AG20443 (cell line): Measurements from ENCODE around the gene C16orf92.
"Not testable (repeated sequence)": the region's sequence is repeated elsewhere in the genome, so short reads cannot be mapped to it uniquely, and the experiment has no call there.

Source experiments
- DNase-seq: peaks from one replicate; pipeline ENCODE4 v3.0.0; 2012; ENCODE audit warnings: low spot score, mixed read lengths

The C16orf92 gene

DNA sequence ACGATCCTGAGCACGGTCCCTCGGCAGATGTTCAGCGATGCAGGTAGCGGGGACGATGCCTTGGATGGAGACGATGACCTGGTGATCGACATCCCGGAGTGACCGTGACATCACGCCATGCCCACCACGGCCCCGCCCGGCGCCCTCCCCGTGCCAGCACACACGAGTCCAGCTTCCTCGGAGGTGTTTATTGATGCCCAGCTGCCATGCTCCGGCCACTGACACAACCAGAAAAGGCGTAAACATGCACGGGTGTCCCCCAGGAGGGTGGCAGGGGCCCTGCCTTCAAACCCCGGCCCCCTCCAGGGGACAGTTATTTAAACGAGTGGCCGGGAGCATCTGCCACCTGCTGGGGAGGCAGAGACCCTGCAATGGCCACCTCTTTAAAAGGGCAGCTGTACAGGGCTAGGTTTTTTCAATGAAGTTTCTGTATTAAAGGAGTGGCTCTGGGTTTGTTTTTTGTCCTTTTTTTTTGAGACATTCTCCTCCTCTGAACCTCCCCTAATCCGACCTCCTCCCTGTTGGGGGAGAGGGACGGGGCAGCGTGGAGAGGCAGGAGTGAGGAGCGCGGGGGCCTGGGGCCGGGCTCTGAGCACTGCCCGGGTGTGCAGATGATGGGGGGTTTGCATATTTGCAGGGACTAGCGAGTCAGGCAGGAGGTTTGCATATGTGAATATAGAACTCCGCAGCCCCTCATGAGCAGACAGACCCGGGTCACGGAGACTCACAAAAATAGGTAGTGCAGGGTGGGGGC lies 17.5 kb upstream of the C16orf92 start:
- DNase-seq: peak; percentile 84

DNA sequence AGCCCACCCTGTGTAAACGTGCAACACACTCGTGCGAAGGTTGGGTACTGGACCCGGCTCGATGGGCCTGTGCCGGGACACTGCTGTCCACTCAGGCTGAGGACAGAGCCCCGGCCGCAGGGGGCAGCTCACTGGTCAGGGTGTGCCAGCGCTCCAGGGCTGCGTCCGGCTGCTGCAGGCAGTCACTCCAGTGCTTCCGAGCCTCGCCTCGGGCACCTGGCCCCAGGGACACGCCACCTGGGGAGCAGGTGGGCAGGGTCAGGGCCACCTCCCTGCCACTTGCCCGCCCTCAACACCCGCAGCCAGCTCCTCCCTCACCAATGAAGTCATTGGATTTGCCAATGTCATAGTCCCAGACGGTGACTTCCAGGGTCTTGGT lies 16.9 kb upstream of the C16orf92 start:
- no peak for DNase-seq

DNA sequence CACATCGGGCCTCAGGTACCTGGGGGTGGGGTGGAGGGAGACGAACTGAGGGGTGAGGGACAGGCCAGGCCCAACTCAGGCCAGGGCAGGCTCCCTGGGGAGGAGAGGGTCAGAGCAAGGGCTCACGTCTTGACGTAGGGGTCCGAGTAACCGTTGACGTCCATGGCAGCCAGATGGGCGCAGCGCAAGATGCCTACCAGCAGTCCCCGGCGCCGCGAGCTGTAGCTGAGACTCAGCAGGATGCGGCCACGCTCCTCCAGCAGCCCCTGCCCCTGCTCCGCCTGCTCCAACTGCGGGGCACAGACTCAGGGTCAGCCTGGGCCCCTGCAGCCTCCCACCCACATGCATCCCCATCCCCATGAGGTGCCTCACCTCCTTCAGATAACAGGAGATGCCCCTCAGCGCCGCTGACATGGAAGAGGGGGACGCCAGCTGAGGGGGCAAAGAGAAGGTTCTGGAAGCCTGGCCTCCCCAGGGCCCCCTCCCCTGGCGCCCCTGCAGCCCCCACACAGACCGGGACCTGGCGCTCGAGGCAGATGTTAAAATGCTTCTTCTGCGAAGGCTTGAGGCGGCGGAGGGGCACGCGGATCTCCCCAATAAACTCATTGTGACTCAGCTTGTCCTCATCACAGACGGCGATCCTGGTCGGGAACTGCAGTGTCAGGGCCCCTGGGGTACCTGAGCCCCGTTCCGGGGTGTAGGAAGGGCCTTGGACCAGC lies 16.2 kb upstream of the C16orf92 start:
- no peak for DNase-seq

DNA sequence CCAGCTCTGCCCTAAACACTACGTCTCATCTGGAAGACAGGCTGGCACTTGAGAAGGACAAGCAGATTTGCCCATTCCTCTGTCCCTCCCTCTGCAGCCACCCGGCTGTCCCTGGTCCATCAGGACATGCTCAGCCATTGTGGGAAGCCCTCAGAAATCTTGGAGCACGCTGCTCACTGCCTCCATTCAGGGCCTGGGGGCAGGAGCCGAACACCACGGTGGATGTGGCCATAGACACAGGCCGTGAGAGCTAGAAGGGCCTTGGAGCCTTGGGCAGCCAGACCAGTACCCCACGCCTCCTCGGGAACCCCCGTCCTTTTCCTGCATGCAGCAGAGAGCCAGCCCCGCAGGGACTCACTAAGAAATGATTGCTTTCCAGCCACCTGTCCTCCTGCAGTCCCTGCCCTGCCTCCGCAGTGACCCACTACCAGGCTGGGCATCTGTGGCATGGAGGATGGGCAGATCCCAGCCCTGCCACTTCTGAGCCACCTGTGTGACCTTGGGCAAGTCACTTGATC lies 15.6 kb upstream of the C16orf92 start:
- no peak for DNase-seq

DNA sequence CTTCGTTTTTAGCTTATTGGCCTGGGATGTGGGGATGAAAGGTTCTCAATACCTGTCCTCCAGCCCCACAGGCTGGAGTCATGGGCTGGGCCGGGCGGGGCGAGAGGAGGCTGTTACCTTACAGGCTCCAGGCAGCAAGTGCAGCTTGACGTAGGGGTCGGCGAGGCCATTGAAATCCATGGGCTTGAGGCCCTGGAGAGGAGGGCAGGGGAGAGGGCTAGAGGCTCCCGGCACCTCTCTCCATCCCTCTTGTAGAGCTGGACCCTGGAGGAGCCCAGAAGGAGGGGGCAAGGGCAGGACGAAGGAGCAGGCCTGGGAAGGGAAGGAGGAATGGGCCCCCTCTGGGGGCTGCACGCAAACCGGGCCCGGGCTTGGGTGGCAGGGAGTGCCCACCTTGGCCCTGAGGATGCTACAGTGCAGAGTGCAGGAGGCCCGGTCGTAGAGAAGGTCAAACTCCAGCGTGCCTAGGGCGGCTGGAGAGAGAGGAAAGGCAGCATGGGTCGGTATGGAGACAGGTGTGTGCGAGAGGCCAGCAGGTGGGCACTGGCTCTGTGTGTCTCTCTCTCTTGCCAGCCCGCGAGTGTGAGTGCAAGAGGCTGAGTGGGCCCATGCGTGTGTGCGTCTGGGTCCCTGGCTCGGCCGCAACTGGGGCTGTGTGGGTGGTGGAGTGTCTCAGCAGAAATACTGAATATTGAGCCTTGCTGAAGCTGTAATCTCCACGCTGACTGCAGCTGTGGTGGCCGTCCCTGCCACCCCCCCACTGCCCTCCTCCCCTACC lies 13.7 kb upstream of the C16orf92 start:
- no peak for DNase-seq

DNA sequence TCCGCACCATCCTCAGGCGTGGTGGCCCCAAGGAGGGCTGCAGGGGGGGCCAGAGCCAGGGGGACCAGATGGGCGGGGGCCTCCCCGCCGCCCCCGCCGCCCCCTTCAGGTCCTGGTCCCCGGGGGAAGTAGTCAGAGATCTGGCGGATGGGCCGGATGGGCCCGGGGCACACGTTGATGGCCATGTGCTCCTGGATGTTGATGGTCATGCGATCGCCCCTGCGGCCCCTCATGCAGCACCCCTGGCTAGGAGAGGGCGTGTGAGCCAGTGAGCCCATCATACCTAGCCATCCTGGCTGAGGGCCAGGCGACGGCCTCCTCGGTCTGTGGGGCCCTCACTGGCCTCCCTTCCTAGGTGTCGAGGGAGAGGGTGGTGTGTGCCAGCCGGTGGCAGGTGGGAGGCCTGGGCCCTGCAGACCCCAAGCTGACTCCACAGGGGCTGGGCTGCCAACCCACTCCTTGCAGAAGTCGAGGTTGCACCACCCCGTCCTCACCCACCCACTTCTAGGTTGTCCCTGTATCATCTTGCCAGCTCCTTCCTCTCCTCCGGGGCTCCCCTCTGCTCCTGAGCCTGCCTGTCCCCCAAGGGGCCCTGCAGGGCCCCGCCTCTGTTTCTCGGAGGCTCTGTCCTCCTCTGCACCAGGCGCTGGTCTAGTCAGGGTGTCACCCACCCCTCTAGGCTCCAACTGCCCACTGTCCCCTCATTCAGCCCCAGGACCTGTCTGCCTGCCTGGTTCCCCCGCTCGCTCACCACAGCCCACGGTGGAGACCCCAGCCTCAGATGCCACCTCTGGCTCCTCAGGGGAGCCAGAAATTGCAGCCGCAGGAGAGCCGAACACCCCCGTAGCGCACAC lies 12.8 kb upstream of the C16orf92 start:
- DNase-seq: no peak

DNA sequence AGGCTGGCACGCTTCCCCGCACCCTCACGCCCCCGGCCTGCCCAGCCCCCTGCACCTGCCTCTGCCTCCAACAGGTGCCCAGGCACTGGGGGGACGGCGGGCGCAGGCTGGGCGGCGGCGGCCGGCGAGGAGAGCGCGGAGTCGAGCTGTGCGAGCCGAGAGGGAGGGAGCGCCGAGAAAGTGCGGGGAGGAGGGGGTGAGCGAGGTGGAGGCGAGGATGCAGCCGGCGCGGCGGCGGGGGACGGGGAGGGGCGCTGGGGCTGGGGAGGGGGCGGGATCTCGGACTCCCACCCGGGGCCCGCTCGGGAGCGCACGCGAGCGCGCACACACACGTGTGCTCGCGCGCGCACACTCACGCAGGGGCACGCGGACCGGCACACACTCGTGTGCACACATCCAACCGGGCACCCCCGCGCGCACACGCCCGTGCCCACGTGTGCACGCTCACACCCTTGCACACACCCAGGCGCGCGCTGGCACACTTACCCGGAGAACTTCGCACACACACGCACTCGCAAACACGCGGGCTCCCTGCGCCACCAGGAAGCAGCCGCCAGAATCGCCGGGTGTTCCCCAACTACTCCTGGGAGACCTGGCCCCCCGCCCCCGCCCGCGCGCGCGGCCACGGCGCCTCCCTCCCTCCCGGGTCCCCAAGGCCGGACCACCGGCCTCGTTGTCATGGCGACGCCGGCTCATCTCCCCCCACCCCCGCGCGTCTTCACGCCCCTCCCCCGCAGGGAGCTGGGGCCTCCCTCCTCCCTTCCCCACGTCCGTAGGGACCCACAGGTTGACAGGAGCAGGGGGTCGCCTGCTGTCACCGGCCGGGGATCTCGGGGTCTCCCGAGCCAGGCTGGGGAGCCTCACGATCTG lies 11.9 kb upstream of the C16orf92 start, which contains the start of gene DOC2A:
Gene DOC2A (minus strand): TSS at position 184 of the 870 bp plus-strand sequence. CDS start 805 bp downstream, outside the sequence.
- no peak for DNase-seq

DNA sequence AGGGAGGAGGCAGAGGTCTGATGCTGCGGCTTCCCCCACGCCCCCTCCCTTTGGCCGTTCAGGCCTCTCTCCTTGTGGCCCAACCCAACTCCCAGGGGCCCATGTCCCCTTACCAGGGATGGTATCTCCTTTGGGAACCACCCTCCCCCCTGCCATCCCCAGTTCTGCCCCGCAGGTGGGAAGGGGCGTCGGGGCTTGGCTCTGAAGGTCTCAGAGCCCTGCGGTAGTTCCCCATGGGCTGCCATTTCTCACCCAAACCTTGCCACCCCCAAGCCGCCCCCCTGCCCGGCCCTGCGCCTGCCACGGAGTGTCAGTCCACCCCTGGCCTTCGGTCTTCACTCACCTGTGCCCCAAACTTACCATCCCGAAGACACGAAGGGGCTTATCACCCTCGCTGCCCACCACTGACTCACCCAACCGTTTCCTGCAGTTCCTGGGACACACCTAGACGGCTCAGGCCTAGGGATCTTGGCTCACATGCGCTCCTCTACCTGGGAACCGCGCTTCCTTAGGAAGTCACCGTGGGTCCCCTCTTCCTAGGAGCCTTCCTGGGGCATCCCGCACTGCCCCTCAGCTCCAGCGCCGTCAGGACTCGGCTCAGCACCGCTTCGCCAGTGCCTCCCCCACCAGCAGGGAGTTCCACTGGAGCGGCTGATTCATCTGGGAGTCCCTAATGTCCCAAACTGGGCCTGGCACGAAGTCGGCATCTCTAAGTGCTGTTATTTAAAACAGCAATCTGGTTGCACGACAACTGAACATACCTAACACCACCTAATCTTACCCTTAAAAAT lies 11.1 kb upstream of the C16orf92 start:
- no peak for DNase-seq

DNA sequence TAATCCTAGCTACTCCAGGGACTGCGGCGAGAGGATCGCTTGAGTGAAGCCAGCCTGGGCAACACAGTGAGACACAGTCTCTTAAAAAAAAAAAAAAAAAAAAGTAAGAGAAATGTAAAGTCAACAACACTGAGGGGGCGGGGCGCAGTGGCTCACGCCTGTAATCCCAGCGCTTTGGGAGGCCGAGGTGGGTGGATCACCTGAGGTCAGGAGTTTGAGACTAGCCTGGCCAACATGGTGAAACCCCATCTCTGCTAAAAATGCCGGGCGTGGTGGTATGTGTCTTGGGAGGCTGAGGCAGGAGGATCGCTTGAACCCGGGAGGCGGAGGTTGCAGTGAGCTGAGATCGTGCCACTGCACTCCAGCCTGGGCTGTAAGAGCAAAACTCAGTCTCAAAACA lies 10.4 kb upstream of the C16orf92 start:
- DNase-seq: not testable (repeated sequence)

DNA sequence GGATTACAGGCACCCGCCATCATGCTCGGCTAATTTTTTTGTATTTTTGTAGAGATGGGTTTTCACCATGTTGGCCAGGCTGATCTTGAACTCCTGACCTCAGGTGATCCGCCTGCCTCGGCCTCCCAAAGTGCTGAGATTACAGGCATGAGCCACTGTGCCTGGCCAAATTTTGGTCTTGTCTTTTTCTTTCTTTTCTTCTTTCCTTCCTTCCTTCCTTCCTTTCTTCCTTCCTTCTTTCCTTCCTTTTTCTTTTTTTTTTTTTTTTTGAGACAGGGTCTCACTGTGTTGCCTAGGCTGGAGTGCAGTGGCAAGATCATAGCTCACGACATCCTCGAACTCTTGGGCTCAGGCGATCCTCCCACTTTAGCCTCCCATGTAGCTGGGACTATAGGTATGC lies 7.5 kb upstream of the C16orf92 start:
- not testable (repeated sequence) for DNase-seq

DNA sequence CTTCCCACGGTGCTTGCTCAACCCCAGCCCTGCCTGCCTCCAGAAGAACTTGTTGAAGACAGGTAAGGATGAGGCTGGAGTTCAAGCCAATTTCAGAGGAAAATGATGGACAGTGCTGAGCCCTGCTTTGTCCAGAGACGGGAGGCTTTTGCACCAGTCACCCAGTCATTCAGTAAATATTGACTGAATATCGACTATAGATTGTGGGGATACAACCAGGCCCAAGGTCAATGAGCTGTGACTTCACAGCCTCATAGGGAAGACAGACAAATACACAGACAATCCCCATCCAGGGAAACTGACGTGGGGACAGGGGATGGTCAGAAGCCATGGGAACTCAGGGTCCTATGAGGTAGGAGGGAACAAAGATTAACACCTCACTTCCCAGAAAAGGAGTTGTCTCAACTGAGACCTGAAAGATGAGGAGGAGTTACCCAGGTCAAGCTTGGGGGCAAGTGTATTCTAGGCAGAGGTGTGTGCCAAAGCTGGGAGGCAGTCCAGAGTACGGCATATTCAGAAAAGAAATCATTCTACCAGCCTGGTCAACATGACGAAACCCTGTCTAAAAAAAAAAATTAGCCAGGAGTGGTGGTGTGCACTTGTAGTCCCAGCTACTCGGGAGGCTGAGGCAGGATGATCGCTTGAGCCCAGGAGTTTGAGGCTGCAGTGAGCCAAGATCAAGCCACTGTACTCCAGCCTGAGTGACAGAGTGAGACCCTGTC lies 6.3 kb upstream of the C16orf92 start:
- DNase-seq: no peak

DNA sequence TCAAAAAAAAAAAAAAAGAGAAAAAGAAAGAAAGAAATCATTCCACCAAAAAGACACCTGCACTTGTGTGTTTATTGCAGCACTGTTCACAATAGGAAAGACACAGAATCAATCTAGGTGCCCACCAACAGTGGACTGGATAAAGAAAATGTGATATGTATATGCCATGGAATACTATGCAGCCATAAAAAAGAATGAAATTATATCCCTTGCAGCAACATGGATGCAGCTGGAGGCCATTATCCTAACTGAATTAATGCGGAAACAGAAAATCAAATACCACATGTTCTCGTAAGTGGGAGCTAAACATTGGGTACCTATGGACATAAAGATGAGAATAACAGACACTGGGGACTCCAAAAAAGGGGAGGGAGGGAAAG lies 5.7 kb upstream of the C16orf92 start:
- no peak for DNase-seq

DNA sequence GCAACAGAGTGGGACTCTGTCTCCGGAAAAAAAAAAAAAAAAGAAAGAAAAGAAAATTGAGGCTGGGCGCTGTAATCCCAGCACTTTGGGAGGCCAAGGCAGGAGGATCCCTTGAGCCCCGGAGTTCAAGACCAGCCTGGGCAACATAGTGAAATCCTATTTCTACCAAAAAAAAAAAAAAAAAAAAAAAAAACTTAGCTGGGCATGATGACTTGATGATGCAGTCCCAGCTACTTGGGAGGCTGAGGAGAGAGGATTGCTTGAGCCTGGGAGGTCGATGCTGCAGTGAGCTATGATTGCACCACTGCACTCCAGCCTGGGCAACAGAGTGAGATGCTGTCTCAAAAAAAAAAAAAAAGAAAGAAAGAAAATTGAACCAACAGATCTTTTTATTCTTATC lies 5.1 kb upstream of the C16orf92 start:
- not testable (repeated sequence) for DNase-seq

DNA sequence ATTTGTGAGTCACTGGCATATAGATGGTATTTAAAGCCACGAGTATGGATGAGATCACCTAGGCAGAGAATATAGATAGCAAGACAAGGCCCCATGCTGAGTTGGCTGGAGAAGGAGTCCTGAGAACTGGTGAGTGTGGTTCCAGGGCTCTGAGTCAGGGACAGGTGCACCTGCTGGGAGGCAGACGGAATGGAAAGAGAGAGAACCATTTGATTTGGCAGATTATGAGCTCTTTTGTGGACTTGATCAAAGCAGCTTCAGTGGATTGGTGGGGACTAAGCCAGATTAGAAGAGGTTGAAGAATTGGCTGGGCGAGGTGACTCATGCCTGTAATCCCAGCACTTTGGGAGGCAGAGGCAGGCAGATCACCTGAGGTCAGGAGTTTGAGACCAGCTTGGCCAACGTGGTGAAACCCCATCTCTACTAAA lies 4.3 kb upstream of the C16orf92 start:
- DNase-seq: no peak

DNA sequence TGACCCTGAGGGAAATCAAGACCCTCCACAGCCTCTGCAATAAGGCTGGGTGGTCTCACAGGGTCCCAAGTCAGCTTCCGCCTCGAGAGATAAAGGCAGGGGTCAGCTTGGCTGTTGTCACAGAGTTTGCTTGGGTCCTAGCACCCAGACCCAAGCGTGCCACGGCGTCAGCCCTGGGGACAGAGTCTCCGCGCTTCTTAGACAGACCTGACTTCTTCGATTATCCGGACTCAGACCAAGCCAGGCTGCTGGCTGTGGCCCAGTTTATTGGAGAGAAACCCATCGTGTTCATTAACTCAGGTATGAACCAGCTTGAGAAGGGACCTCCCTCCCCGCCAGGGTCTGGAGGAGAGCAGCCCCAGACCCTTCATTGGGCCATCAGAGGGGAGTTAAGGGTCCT lies 588 bp downstream of the C16orf92 start:
- DNase-seq: no peak

DNA sequence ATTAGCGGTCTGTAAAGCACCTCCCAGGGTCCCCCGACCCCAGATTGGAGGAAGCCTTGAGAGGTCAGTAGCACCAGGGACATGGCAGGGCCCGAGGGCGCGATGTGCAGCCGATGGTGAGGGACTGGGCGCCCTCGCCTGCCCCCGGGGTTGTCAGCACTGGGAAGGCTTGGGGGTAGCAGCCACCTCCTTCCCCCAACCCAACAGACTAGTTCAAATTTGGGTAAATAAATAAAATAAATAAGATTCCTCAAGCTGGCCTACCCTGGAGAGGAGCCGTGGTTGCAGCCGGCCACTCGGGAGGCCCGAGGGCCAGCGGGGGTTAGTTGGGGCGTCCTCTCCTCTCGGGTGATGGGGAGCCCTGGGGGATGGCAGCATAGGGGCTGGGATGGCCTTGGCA lies 1.5 kb downstream of the C16orf92 start:
- no peak for DNase-seq

DNA sequence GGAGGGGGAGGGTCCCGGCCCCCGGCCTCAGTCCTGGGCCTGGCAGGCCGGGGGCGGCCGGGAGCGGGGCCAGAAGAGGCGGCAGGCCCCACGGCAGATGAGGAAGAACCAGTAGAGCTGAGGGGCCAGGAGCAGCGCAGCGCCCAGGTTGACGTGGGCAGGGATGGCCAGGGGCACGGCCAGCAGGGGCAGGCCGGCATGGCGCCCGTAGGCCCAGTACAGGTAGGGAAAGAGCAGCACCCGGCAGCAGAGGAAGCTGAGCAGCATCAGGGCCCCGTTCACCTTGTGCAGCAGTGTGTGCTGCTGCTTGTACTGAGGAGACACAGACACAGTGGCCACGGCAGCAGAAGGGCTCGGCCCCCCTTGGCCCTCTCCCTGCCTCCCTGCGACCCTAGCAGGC lies 2.2 kb downstream of the C16orf92 start:
- DNase-seq: no peak

DNA sequence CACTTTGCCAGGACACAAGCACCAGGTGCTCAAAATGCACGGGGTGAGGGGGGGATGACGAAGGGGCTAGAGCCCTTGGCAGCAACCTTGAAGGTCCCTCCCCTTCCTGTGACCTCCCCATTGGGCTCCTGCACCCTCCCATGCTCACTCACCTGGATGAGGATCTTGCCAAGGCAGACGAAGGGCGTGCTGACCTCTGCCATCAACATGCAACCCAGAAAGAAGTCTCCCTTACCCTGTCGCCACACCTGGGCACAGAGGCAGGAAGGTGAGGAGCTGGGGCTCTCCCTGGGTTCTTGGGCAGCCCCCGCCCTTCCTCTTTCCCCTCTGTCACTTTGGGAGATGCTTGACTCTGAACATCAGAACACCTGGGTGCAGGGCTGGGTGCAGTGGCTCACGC lies 2.6 kb downstream of the C16orf92 start:
- no peak for DNase-seq

DNA sequence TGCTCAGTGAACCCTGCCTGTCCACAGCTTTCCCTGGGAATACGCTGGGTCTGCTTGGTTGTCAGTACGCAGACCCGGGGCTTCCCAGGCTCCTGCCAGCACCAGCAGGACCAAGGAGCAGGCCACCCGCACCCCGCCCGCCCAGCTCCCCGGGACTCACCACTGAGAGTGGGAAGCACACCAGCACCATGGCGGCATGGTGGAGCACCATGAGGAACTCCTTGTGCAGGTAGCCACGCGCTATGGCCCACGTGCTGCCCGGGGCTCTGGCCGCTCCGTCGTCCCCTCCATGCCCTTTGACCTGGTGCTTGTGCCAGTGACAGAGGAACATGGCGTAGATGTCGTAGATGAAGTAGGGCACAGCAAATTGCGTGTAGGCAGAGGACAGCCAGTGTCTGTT lies 3.5 kb downstream of the C16orf92 start:
- no peak for DNase-seq
